CD14-positive monocyte (primary cell): Measurements from ENCODE around the gene MYO3B. TPM values are rescaled to one million over a fixed set of nuclear protein-coding genes. Genes with fewer than 3 reads are reported as not detected.

Experiments used
- DNase-seq, 3 donors: peaks; one replicate each; pipeline ENCODE4 v3.0.0-alpha.2; 2011 to 2022
- H2AFZ ChIP-seq: 2 replicates; pipeline ENCODE4 v1.6.0; 2012; ENCODE audit warnings: mild to moderate bottlenecking, low read depth, low read length, inconsistent platforms; ENCODE audit not compliant: insufficient read depth, poor library complexity, severe bottlenecking
- H3K27ac ChIP-seq, 2 donors: 1 replicate in 1 of 2; 2 replicates in 1 of 2; pipeline ENCODE4 v1.5.1; 2012 to 2013; ENCODE audit warnings: low read length in 2 of 2, control low read depth in 1 of 2, inconsistent platforms in 1 of 2, low read depth in 1 of 2, mild to moderate bottlenecking in 1 of 2
- H3K27me3 ChIP-seq, 2 donors: one replicate each; pipeline versions ENCODE4 v1.6.0 to v1.6.1; 2011 to 2013; ENCODE audit warnings: low read length in 2 of 2; ENCODE audit not compliant: control insufficient read depth in 2 of 2, insufficient read depth in 2 of 2
- H3K36me3 ChIP-seq, 2 donors: replicated peaks in 1 of 2; 1 replicate in 1 of 2; 2 replicates in 1 of 2; pipeline versions ENCODE4 v1.5.1 to v1.6.1; 2012 to 2013; ENCODE audit warnings: low read length in 2 of 2, control low read depth in 1 of 2, inconsistent platforms in 1 of 2, mild to moderate bottlenecking in 1 of 2; ENCODE audit not compliant: insufficient read depth in 2 of 2, control insufficient read depth in 1 of 2
- H3K4me1 ChIP-seq, 2 donors: 1 replicate in 1 of 2; 2 replicates in 1 of 2; pipeline versions ENCODE4 v1.5.1 to v1.6.1; 2012 to 2013; ENCODE audit warnings: low read length in 2 of 2, control low read depth in 1 of 2, inconsistent platforms in 1 of 2, mild to moderate bottlenecking in 1 of 2, moderate library complexity in 1 of 2; ENCODE audit not compliant: insufficient read depth in 2 of 2, control insufficient read depth in 1 of 2
- H3K4me2 ChIP-seq: replicated peaks from 2 replicates; pipeline ENCODE3; 2012; ENCODE audit warnings: low read length, moderate library complexity, mild to moderate bottlenecking; ENCODE audit not compliant: poor library complexity, severe bottlenecking; ENCODE audit errors: extremely low read depth
- H3K4me3 ChIP-seq, 3 experiments: fragments of 200-600 bp in 1 of 3; sonication (generic) in 1 of 3; replicated peaks in 1 of 3; 1 replicate in 2 of 3; 2 replicates in 1 of 3; pipeline ENCODE4 v1.5.1; 2011 to 2013; ENCODE audit warnings: low read length in 3 of 3, mild to moderate bottlenecking in 3 of 3, control low read depth in 2 of 3, low read depth in 2 of 3, inconsistent platforms in 1 of 3, moderate library complexity in 1 of 3
- H3K79me2 ChIP-seq: 2 replicates; pipeline ENCODE4 v1.6.0; 2012; ENCODE audit warnings: mild to moderate bottlenecking, control low read depth, inconsistent platforms, low read length, moderate library complexity; ENCODE audit not compliant: insufficient read depth
- H3K9ac ChIP-seq: 2 replicates; pipeline ENCODE4 v1.6.0; 2017; ENCODE audit warnings: low read length, mild to moderate bottlenecking; ENCODE audit not compliant: insufficient read depth, poor library complexity, severe bottlenecking
- H3K9me3 ChIP-seq, 2 donors: replicated peaks in 1 of 2; 1 replicate in 1 of 2; 2 replicates in 1 of 2; pipeline versions ENCODE4 v1.5.1 to v1.6.1; 2012 to 2013; ENCODE audit warnings: low read length in 2 of 2, control low read depth in 1 of 2; ENCODE audit not compliant: control insufficient read depth in 1 of 2, insufficient read depth in 1 of 2
- H4K20me1 ChIP-seq: 2 replicates; pipeline ENCODE4 v1.6.0; 2012; ENCODE audit warnings: mild to moderate bottlenecking, low read length, control low read depth, moderate library complexity; ENCODE audit not compliant: insufficient read depth
- H3K27ac Mint-ChIP-seq, 7 donors: one replicate each; pipeline ENCODE4 v1.8.0; 2020; ENCODE audit warnings: mild to moderate bottlenecking in 7 of 7, mixed read lengths in 7 of 7, moderate library complexity in 6 of 7, inconsistent platforms in 2 of 7
- H3K27me3 Mint-ChIP-seq, 3 donors: one replicate each; pipeline ENCODE4 v1.8.0; 2021 to 2022; ENCODE audit warnings: low read depth in 3 of 3, mild to moderate bottlenecking in 3 of 3, mixed read lengths in 3 of 3, moderate library complexity in 3 of 3, inconsistent platforms in 1 of 3
- H3K36me3 Mint-ChIP-seq, 2 donors: one replicate each; pipeline ENCODE4 v1.8.0; 2020; ENCODE audit warnings: mixed read lengths in 2 of 2, inconsistent platforms in 1 of 2, mild to moderate bottlenecking in 1 of 2
- H3K4me1 Mint-ChIP-seq: one replicate; pipeline ENCODE4 v1.8.0; 2020; ENCODE audit warnings: mild to moderate bottlenecking, mixed read lengths
- H3K4me3 Mint-ChIP-seq, 2 donors: one replicate each; pipeline ENCODE4 v1.8.0; 2020; ENCODE audit warnings: mild to moderate bottlenecking in 2 of 2, mixed read lengths in 2 of 2, moderate library complexity in 1 of 2
- H3K9me3 Mint-ChIP-seq, 7 donors: one replicate each; pipeline ENCODE4 v1.8.0; 2020 to 2022; ENCODE audit warnings: mixed read lengths in 7 of 7, mild to moderate bottlenecking in 6 of 7, moderate library complexity in 6 of 7, inconsistent platforms in 2 of 7
- CTCF ChIP-seq: fragments of 200-600 bp; IDR thresholded peaks from one replicate; pipeline ENCODE4 v1.8.0; 2022; ENCODE audit warnings: antibody characterized with exemption, mild to moderate bottlenecking
- WGBS: methylation state at CpG from one replicate; pipeline ENCODE4 v1.1.5; 2013; ENCODE audit warnings: missing lambda C conversion rate; ENCODE audit not compliant: insufficient coverage; 5-methylcytosine and 5-hydroxymethylcytosine counted together
- intact Hi-C, 2 donors: fragments of 100-400 bp; cut with micrococcal nuclease; formaldehyde crosslinking; loops; one replicate each; pipeline versions ENCODE4 v1.15.0 to v1.15.1; 2023
- polyA plus RNA-seq, 3 donors: library from polyadenylated mRNA; depleted of rRNA in 1 of 3; unstranded in 2 of 3; stranded (reverse) in 1 of 3; fragments of 300-500 nt in 2 of 3; fragments of >200 nt in 1 of 3; fragmentation: Illumina TruSeq in 2 of 3; gene quantifications; 1 replicate in 2 of 3; 2 replicates in 1 of 3; pipeline ENCODE4 v1.2.3, GENCODE V29; 2012 to 2021

MYO3B gene
- polyA plus RNA-seq, 3 donors = not detected

DNA sequence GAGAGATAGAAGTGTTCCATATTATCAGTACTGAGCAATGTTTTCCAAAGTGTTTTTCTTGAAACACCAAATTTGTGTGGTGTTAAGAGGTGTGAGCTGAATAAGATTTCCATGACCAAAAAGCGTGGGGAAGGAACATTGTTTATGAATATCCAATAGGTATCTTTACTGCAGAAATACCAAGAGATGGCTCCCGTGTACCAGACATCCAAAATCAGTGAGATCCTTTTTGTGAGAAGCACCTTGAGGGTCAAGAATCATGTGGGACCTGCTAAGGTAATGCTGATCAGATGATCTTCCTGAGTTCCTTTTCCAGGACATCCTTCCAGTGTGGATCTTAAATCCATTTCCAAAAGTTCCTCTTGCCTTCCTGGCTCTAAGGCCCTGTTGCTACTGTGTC is 246.0 kb downstream of the MYO3B start:
- no peaks in the 10 kb centered on the region for H3K36me3 Mint-ChIP-seq
- peaks cover 16 to 34% (median 19%) of the 10 kb centered on the region in 3 donors for H3K27me3 Mint-ChIP-seq
- Histone ChIP-seq H3K27me3 (peaks cover 0 to 14% of the 10 kb centered on the region in 2 donors), H3K4me2 (no peak overlapping the region), H3K36me3 (no peaks in the 10 kb centered on the region), H4K20me1 (no peaks in the 10 kb centered on the region), H3K9me3 (no peaks in the 10 kb centered on the region), H3K4me3 (no peak overlapping the region), H3K9ac (no peak overlapping the region), H3K4me1 (no peaks in the 10 kb centered on the region), H3K27ac (no peak overlapping the region), H3K79me2 (no peaks in the 10 kb centered on the region), H2AFZ (no peak overlapping the region)
- H3K4me3 Mint-ChIP-seq = no peak overlapping the region
- intact Hi-C loops = no loop called here
- 85% methylated on average over 2 of the region's 2 CpGs for WGBS
- H3K9me3 Mint-ChIP-seq = peaks cover 0 to 4% (median 0%) of the 10 kb centered on the region in 7 donors
- no peak for DNase-seq
- TF ChIP-seq CTCF = no peak
- no peaks in the 10 kb centered on the region for H3K4me1 Mint-ChIP-seq
- H3K27ac Mint-ChIP-seq = no peak overlapping the region

GRCh38 chr2:170425281-170425751 is 247.4 kb downstream of the MYO3B start:
- no peaks in the 10 kb centered on the region for H3K79me2 ChIP-seq
- H3K9ac ChIP-seq = no peak overlapping the region
- intact Hi-C loops = no loop called here
- H3K4me1 ChIP-seq = no peaks in the 10 kb centered on the region
- Mint-ChIP-seq H3K4me1 (no peaks in the 10 kb centered on the region), H3K4me3 (no peak overlapping the region), H3K36me3 (no peaks in the 10 kb centered on the region), H3K27me3 (peaks cover 9 to 29% (median 19%) of the 10 kb centered on the region in 3 donors), H3K27ac (no peak overlapping the region), H3K9me3 (peaks cover 0 to 4% (median 0%) of the 10 kb centered on the region in 7 donors)
- no peak overlapping the region for H2AFZ ChIP-seq
- DNase-seq = no peak
- TF ChIP-seq CTCF = no peak
- no peak overlapping the region for H3K4me3 ChIP-seq
- H3K4me2 ChIP-seq = no peak overlapping the region
- 14% methylated on average over 1 of the region's 2 CpGs for WGBS
- no peak overlapping the region for H3K27ac ChIP-seq
- H3K9me3 ChIP-seq = no peaks in the 10 kb centered on the region
- H3K36me3 ChIP-seq = no peaks in the 10 kb centered on the region
- no peaks in the 10 kb centered on the region for H4K20me1 ChIP-seq
- peaks cover 0 to 11% of the 10 kb centered on the region in 2 donors for H3K27me3 ChIP-seq
